Subcutaneous adipose tissue (tissue), 4 donors: ENCODE data around the gene LYPD5. TPM values are rescaled to one million over a fixed set of nuclear protein-coding genes. Genes with fewer than 3 reads are reported as not detected.

Experiments used
- total RNA-seq, 4 donors: library from RNA; depleted of rRNA; stranded (reverse); fragments of >200 nt; gene quantifications; one replicate each; pipeline ENCODE4 v1.1.0, GENCODE V29; 2016
- TF ChIP-seq, protein P1 (sequence below): fragments of 450-650 bp; IDR thresholded peaks from one replicate; pipeline ENCODE4 v1.5.1; 2016; ENCODE audit warnings: low read depth, mild to moderate bottlenecking, control low read depth, antibody characterized with exemption, moderate library complexity

Gene LYPD5
- total RNA-seq, 4 donors from 2014 or later, result 0.22 to 0.94 (median 0.51) TPM; not detected in 1

GRCh38 chr19:43812259-43812658 lies 10.0 kb upstream of the LYPD5 start:
- TF ChIP-seq, protein P1, sequence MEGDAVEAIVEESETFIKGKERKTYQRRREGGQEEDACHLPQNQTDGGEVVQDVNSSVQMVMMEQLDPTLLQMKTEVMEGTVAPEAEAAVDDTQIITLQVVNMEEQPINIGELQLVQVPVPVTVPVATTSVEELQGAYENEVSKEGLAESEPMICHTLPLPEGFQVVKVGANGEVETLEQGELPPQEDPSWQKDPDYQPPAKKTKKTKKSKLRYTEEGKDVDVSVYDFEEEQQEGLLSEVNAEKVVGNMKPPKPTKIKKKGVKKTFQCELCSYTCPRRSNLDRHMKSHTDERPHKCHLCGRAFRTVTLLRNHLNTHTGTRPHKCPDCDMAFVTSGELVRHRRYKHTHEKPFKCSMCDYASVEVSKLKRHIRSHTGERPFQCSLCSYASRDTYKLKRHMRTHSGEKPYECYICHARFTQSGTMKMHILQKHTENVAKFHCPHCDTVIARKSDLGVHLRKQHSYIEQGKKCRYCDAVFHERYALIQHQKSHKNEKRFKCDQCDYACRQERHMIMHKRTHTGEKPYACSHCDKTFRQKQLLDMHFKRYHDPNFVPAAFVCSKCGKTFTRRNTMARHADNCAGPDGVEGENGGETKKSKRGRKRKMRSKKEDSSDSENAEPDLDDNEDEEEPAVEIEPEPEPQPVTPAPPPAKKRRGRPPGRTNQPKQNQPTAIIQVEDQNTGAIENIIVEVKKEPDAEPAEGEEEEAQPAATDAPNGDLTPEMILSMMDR, result no peak

DNA sequence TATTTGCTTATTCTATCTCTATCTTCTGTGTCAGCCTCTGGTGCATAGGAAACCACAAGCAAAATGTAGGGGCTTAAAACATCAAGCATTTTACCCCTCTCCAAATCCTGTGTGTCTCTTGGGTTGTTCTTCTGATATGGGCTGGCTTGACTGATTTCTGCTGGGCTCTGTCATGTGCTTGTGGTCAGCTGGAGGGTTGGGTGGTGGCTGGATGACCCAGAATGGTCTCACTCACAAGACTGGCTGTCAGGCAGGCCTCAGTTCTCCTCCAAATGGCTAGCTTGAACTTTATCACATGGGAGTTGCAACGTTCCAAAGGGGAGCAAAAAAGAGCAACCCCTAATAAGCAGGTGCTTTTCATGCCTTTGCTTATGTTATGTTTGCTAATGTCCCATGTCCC lies 9.6 kb upstream of the LYPD5 start:
- TF ChIP-seq, protein P1, result no peak

DNA sequence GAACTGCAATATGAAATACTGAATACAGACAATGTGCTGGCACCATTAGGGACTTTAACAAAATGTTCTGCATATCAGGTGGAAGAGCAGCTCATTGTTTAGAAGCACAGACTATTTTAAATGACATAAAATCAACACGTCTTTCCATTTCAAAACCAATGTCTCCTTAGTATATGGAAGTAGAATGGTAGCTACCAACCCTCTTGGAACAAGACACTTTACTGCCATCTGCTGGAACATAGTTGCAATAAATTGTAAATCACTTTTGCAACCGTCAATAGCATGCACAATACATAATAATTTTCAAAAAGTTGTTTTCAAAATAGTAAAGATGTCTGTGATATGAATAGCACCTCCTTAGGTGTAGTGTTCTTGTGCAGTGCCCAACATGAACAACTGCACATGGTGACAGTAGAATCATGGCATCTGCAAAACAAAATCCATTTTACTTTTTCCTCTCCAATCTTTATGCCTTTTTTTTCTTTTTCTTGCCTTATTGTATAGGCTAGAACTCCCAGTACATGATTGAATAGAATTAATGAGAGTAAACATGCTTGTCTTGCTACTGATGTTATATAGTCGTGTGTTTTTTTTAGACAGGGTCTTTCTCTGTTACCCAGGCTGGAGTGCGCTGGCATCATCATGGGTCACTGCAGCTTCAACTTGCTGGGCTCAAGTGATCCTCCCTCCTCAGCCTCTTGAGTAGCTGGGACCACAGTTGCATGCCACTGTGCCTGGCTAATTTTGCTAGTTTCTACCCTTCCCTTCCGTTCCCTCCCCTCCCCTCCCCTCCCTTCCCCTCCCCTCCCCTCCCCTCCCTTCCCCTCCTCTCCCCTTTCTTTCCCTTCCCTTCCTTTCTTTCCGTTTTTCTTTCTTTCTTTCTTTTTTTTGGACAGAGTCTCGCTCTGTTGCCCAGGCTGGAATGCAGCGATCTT lies 7.8 kb upstream of the LYPD5 start:
- TF ChIP-seq, protein P1, result no peak

GRCh38 chr19:43807651-43808050 lies 5.4 kb upstream of the LYPD5 start:
- TF ChIP-seq, protein P1, result no peak

DNA sequence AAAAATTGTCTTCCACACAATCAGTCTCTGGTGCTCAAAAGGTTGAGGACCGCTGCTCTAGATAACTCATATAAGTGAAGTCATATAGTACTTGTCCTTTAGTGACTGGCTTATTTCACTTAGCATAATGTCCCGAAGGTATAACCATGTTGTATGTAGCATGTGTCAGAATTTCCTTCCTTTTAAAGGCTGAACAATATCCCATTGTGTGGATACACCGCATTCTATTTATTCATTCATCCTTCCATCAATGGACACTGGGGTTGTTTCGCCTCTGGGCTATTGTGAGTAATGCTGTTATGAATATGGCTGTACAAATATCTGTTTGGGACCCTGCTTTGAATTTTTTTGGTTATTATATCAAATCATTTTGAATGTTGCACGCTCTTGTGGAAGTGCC lies 4.6 kb upstream of the LYPD5 start:
- TF ChIP-seq, protein P1, result no peak

- TF ChIP-seq, protein P1, result no peak
Observed at GRCh38 chr19:43804432-43804831, 2.2 kb upstream of the LYPD5 start.

GRCh38 chr19:43799502-43800142 lies 2.6 kb downstream of the LYPD5 start:
- TF ChIP-seq, protein P1, result no peak
